ENCODE results near the gene BORCS6.
"Not testable (repeated sequence)": the region's sequence is repeated elsewhere in the genome, so short reads cannot be mapped to it uniquely, and the experiment has no call there.

BORCS6 gene

DNA sequence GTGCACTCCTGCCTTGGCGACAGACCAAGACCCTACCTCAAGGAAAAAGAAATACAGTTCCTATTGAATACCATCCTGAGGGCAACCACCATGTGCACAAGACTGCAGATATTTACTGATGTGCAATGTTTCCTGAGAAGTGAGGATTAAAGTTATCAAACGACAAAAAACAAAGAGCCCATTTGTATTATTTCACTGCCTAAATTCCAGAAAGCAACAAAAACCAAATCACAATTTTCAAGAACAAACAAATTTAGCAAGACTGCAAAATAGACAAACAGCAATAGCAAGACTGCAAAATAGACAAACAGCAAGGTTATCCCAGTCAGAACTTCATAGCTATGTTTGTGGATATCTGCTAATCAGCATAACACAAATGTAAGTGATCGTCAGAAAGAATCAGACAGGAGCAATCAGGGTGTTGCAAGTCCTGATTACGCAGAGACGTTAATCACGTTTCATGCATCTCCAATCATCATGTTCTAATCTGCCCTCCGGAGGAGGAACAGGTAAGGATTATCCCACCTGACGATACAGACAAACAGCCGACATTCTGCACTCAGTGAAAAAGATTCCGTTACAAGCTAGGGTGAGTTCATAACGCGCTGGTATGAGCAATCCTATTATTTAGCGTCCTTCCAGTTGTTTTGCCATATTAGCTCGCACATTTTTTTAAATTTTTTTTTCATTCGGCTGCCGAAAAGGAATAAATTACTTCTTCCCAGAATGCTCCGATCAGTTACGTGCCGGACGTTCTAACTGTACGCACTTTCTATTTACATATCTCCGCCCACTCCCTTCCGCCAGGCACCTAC, 16.7 kb downstream of the BORCS6 start:
- no peak for DNase-seq

- DNase-seq: not testable (repeated sequence)
Observed at GRCh38 chr17:8170186-8170585, 19.8 kb downstream of the BORCS6 start.

GRCh38 chr17:8167526-8167925, 22.5 kb downstream of the BORCS6 start:
- DNase-seq: no peak

DNA sequence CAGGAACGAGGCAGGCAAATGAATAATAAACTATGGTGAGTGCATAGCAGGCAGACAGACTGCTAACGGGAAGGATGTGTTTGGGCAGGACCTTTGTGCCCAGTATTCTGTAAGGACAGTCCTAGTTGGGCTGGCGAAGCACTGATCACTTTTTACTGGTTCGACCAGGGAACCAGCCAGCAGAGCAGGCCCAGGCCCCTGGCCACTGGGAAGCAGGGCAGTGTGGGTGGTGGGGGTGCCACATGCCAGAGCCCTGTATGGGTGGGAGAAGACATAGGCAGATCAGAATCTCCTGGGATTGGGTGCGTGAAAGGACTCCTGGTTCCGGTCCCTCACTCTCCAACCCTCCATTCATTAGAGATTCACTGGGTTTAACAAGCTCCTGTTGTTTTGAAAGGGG, 23.2 kb downstream of the BORCS6 start:
- DNase-seq: no peak

- no peak for DNase-seq
Observed at GRCh38 chr17:8164815-8165131, 25.2 kb downstream of the BORCS6 start.

DNA sequence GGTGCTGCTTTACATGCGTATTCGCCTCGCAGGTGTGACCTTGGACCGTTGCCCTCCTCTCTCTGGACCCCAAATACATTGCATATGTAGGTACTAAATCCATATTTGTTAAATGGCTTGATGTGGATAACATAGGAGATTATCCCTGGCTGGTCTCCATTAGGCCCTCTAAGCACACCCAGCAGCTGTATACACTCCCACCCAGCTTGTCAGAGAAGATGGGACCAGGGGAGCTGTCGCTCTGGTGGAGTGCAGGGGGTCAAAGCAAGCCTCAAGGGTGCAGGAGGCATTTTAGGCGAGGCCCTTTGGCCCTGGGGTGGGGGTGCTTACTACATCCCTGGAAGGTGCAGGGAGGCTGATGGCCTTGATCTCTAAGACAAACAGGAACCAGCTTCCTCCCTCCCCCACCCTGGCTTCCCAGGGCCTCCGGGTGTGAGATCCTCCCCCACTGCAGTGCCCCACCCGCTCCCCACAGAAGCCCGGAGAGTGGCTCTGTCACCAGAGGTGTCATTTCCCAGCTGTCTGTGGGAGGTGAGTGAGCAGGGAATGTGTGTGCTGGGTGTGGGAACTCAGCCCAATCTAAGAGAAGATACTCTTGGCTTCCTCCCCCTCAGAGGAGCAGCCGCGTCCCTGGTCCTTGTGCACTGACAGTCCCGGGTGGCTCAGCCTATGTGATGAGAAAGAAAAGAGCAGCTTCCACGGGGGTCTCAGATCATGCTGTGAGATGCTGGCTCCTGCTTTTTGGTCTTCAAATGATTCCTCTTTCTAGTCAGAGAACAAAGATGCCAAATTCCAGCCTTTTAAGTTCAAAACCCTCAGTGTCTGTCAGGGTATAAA, 25.8 kb downstream of the BORCS6 start:
- peak; percentile 61 for DNase-seq

DNA sequence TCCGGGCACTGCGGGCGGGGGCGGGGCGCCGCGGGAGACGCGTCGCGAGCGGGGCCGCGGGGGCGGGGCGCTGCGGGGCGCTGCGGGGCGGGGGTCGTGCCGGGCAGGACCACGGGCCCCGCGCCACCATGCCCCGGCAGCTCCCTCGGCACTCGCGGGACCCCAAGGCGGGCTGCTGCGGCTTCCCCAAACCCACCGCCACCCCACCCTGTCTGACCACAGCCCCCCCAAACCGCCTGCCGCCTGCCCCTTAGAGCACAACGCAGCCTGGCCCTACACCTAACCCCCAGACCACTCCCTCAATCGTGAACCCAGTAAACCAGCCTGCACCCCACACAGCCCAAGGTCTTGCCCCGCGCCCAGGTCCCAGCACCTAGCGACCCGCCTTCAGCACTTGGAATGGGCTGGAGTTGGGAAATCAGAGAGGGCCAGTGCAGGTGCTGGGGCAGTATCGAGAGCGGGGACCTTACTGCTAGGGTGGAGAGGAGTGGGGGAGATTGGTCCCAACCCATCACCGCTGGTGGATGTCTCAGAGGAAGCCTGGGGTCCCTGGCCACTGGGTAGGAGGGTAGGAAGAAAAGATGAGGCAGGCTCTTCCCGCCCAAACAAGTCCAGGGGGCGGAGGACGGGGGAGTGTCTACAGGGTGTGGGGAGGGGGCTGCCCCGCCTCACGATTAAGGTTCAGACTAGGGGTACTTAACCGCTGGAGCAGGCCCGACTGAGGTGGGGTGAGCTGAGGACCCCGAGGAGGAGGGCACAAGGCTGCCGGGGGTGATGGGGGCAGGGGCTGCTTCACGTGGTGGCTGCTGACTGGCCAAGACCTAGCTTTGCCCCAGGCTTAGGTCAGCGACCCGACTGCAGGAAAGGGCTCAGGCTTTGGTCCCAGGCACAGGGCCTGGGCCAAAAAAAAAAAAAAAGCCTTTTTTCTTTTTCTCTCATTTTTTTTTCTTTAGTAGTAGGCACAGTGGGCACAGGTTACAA, 26.7 kb downstream of the BORCS6 start:
- DNase-seq: no peak

- peak; percentile 82 for DNase-seq
Observed at GRCh38 chr17:8162233-8162996, 27.6 kb downstream of the BORCS6 start, which contains the start of gene VAMP2. Gene VAMP2, minus strand, starts transcription at chr17:8162948. Its CDS starts 69 bp downstream, at chr17:8162879.

DNA sequence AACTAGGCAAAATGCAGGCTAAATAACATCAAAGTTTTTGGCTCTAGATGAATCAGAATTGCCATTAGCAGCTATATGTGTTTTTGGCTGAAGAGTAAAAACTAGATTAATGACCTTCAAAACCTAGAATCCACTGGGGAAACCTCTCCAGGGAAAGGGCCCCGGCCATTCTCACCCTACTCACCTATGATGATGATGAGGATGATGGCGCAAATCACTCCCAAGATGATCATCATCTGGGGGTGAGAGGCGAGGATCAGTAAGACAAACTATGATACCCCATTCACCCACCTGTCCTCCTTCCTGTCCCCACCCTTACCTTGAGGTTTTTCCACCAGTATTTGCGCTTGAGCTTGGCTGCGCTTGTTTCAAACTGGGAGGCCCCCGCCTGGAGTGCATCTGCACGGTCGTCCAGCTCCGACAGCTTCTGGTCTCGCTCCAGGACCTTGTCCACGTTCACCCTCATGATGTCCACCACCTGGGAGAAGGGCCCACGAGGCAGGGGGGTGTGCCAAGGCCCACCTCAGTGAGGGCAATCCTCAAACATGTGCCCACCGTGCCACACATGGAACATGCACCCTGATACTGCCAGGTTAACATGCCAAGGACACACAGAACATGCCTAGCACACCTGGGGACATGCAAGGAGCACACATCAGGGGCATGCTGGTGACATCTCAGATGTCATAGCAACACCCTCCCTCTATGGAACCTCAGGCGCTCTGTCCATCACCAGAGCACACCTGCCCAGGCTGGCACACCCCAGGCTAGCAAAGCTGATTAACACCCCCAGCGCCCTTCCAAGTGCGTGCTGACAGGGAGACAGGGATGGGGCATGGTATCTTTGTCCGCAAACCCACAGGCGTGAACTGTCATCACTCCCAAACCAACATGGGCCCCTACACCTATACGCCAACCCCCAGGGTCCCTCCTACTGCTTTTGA, 28.4 kb downstream of the BORCS6 start:
- no peak for DNase-seq

- no peak for DNase-seq
Observed at GRCh38 chr17:8160741-8161221, 29.2 kb downstream of the BORCS6 start.

- no peak for DNase-seq
Observed at GRCh38 chr17:8160224-8160577, 29.8 kb downstream of the BORCS6 start.

GRCh38 chr17:8159459-8160223, 30.3 kb downstream of the BORCS6 start:
- DNase-seq: no peak

DNA sequence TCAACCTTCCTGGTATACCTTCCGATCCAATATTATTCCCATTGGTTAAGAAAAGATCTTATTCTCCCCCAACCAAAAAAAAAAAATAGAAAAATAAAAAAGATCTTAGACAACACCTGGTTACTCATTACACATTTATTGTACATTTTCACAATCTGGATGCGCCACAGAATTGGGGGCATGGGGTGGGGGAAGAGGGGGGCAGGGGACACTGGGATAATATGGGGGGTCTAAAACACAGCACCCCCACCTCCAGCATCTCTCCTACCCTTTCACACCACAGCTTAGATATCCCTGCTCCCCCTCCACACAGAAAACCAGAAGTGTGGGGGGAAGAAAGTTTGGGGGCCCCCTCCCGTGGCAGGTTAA, 31.0 kb downstream of the BORCS6 start:
- DNase-seq: no peak

GRCh38 chr17:8158267-8159031, 31.5 kb downstream of the BORCS6 start:
- peak; percentile 90 for DNase-seq

GRCh38 chr17:8156246-8156992, 33.6 kb downstream of the BORCS6 start:
- DNase-seq: peak; percentile 99

DNA sequence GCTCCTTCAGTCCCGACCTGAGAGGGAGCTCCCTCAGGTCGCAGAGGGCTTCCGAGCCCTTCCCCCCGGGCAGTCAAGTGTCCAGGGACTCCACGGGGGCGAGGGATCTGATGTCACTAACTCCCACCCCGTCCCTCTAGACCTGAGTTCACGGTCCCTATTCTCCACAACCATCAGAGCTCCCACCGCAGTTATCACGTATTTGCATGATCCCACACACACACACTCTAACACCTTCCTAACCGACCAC, 34.1 kb downstream of the BORCS6 start:
- no peak for DNase-seq

GRCh38 chr17:8155231-8155995, 34.6 kb downstream of the BORCS6 start:
- no peak for DNase-seq

DNA sequence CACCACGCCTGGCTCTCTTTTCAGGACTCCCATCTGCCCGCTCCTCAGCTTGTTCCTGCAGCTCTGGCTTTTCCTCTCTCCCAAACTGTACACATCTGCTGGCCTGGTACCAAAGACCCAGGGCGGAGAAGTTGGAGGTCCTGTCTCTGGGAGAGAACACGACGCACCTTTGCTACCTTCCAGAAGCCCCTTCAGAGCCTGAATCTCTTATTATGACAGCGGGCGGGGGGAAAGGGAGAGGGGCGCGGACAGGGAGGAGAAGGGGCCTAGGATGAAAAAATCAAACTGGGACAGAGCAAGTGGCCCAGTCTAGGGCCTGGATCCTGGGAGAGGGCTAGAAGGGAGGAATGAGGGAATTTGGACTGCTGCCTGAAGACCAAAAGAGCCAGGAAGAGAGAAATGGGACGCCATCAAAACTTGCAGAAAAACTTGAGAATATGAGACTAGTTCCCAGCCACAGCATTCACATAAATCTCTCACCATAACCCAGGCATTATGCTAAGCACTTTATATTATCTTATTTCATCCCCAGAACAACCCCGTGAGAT, 35.3 kb downstream of the BORCS6 start:
- DNase-seq: no peak

All from T-helper 9 cell (primary cell).